CD4-positive, alpha-beta T cell treated with Interleukin-6 at 100 ng/mL for 8 hours (primary cell): ENCODE measurements around the gene IER5.

Experiments
- DNase-seq: peaks from one replicate; pipeline ENCODE4 v3.0.0-alpha.2; 2020; ENCODE audit warnings: mixed read lengths, low spot score

The IER5 gene

GRCh38 chr1:181077576-181078242, 10.8 kb upstream of the IER5 start:
- no peak for DNase-seq

- DNase-seq: no peak
These were observed 9.1 kb upstream of the IER5 start for GRCh38 chr1:181079382-181079781.

GRCh38 chr1:181079920-181080319, 8.6 kb upstream of the IER5 start:
- no peak for DNase-seq

GRCh38 chr1:181080556-181080955, 7.9 kb upstream of the IER5 start:
- no peak for DNase-seq

GRCh38 chr1:181081395-181081794, 7.1 kb upstream of the IER5 start:
- no peak for DNase-seq

GRCh38 chr1:181083842-181084605, 4.5 kb upstream of the IER5 start:
- peak; percentile 76 for DNase-seq

GRCh38 chr1:181084606-181084969, 3.9 kb upstream of the IER5 start:
- DNase-seq: no peak

GRCh38 chr1:181086091-181086490, 2.4 kb upstream of the IER5 start:
- no peak for DNase-seq

GRCh38 chr1:181086926-181087325, 1.6 kb upstream of the IER5 start:
- no peak for DNase-seq

GRCh38 chr1:181087400-181087901, 1.0 kb upstream of the IER5 start:
- peak; percentile 17 for DNase-seq

- DNase-seq: peak; percentile 24
These were observed 646 bp downstream of the IER5 start for GRCh38 chr1:181089017-181089675.

GRCh38 chr1:181089676-181090544, 1.4 kb downstream of the IER5 start:
- peak; percentile 76 for DNase-seq

GRCh38 chr1:181090641-181091126, 2.2 kb downstream of the IER5 start:
- DNase-seq: peak; percentile 45

- DNase-seq: no peak
These were observed 3.0 kb downstream of the IER5 start for GRCh38 chr1:181091309-181092040.

GRCh38 chr1:181092056-181092455, 3.6 kb downstream of the IER5 start:
- no peak for DNase-seq

GRCh38 chr1:181092883-181093458, 4.5 kb downstream of the IER5 start:
- DNase-seq: no peak

- no peak for DNase-seq
These were observed 6.1 kb downstream of the IER5 start for GRCh38 chr1:181094416-181095212.

GRCh38 chr1:181095260-181095659, 6.8 kb downstream of the IER5 start:
- DNase-seq: no peak

GRCh38 chr1:181095763-181096184, 7.3 kb downstream of the IER5 start:
- no peak for DNase-seq

- DNase-seq: no peak
These were observed 8.7 kb downstream of the IER5 start for GRCh38 chr1:181097242-181097641.
